NCI-H1694 (cell line): ENCODE measurements around the gene SPATA6L.

Experiments
- DNase-seq: peaks from one replicate; lab custom pipeline; 2025; lab: John Stamatoyannopoulos, UW

SPATA6L gene

GRCh38 chr9:4666042-4666699, at the start of gene SPATA6L:
TSS of gene SPATA6L (minus strand) at chr9:4666480. CDS start at chr9:4666250, 230 bp downstream.
- peak; percentile 23 for DNase-seq

GRCh38 chr9:4714266-4715016, 48.2 kb upstream of the SPATA6L start:
- no peak for DNase-seq

GRCh38 chr9:4713849-4714248, 47.6 kb upstream of the SPATA6L start:
- DNase-seq: no peak

GRCh38 chr9:4709380-4709779, 43.1 kb upstream of the SPATA6L start:
- no peak for DNase-seq

GRCh38 chr9:4706971-4707622, 40.8 kb upstream of the SPATA6L start:
- DNase-seq: no peak

GRCh38 chr9:4706021-4706420, 39.7 kb upstream of the SPATA6L start:
- DNase-seq: no peak

- DNase-seq: no peak
Observed at GRCh38 chr9:4704129-4704528, 37.8 kb upstream of the SPATA6L start.

- no peak for DNase-seq
Observed at GRCh38 chr9:4701526-4701925, 35.2 kb upstream of the SPATA6L start.

- no peak for DNase-seq
Observed at GRCh38 chr9:4700932-4701331, 34.7 kb upstream of the SPATA6L start.

GRCh38 chr9:4700091-4700490, 33.8 kb upstream of the SPATA6L start:
- DNase-seq: no peak

GRCh38 chr9:4691795-4692194, 25.5 kb upstream of the SPATA6L start:
- no peak for DNase-seq

- DNase-seq: no peak
Observed at GRCh38 chr9:4690144-4690543, 23.9 kb upstream of the SPATA6L start.

- no peak for DNase-seq
Observed at GRCh38 chr9:4689687-4690104, 23.4 kb upstream of the SPATA6L start.

- DNase-seq: no peak
Observed at GRCh38 chr9:4689021-4689420, 22.7 kb upstream of the SPATA6L start.

GRCh38 chr9:4686584-4686983, 20.3 kb upstream of the SPATA6L start:
- DNase-seq: no peak

- DNase-seq: no peak
Observed at GRCh38 chr9:4686112-4686511, 19.8 kb upstream of the SPATA6L start.

- DNase-seq: no peak
Observed at GRCh38 chr9:4684820-4685219, 18.5 kb upstream of the SPATA6L start.

GRCh38 chr9:4680750-4681149, 14.5 kb upstream of the SPATA6L start:
- DNase-seq: no peak

GRCh38 chr9:4680173-4680525, 13.9 kb upstream of the SPATA6L start:
- DNase-seq: no peak

- DNase-seq: peak; percentile 93
Observed at GRCh38 chr9:4679268-4680172, 13.2 kb upstream of the SPATA6L start, which contains the start of gene CDC37L1. TSS of gene CDC37L1 (plus strand) at chr9:4679569. CDS start at chr9:4679768, 199 bp downstream.

GRCh38 chr9:4678679-4679267, 12.5 kb upstream of the SPATA6L start:
- DNase-seq: peak; percentile 46

- DNase-seq: no peak
Observed at GRCh38 chr9:4677392-4677791, 11.1 kb upstream of the SPATA6L start.
